ENCODE data around the gene TCF12. TPM values are rescaled to one million over a fixed set of nuclear protein-coding genes. Genes with fewer than 3 reads are reported as not detected.
"Not testable (repeated sequence)": the region's sequence is repeated elsewhere in the genome, so short reads cannot be mapped to it uniquely, and the experiment has no call there.

The TCF12 gene
- total RNA-seq, 1 donor from 2014 or later, result 78.6 TPM

GRCh38 chr15:56943403-56943802 lies 25.0 kb downstream of the TCF12 start:
- H3K4me3 Mint-ChIP-seq, result no peak overlapping the region

DNA sequence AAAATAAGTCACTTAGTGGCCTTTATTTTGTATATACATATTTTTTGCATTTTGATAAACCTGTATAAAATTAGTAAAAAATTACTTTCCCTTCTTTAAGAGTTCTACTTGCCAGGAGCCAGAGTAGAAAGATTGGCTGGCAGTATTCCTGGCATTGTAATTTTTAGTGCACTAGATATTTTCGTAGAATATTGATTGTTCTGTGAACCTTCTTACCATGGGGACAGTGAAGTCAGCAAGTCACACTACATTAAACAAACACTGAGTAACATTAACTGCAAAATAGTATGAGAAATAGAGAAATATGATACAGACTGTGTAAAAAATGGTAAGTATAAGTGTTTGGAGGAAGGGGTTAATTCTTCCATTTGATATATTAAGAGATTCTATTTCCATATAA lies 26.0 kb downstream of the TCF12 start:
- H3K36me3 Mint-ChIP-seq (ENCODE audit: low read depth), result peaks cover 26% of the 10 kb centered on the region

More at GRCh38 chr15:56943403-56943802, 25.0 kb downstream of the TCF12 start:
- peaks cover 23% of the 10 kb centered on the region for H3K36me3 Mint-ChIP-seq (ENCODE audit: low read depth)
- no peaks in the 10 kb centered on the region for H3K9me3 Mint-ChIP-seq
- no peaks in the 10 kb centered on the region for H3K27me3 Mint-ChIP-seq
- no peak for DNase-seq
- H3K27ac Mint-ChIP-seq, result no peak overlapping the region
- peaks cover 1% of the 10 kb centered on the region for H3K4me1 Mint-ChIP-seq
- intact Hi-C loops (cut with micrococcal nuclease), result no loop called here

DNA sequence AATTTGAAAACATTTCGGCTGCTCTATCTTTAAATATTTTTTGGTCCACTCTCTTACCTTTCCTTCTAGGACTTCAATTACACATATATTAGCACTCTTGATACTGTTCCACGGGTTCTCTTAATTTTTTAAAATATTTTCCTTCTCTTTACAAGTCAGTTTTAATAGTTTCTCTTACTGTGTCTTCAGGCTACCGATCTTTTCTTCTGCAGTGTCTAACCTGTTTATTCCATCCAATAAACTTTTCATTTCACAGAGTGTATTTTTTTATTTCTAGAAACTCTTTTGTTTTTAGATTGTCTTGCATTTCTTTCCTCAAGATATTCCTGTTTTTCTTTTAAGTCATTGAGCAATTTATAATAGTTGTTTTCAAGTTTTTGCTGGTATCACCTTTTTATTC lies 27.7 kb downstream of the TCF12 start:
- Mint-ChIP-seq H3K36me3 (ENCODE audit: low read depth) (peaks cover 26% of the 10 kb centered on the region), H3K9me3 (no peaks in the 10 kb centered on the region), H3K27me3 (no peaks in the 10 kb centered on the region), H3K27ac (no peak overlapping the region), H3K4me1 (peaks cover 6% of the 10 kb centered on the region), H3K4me3 (no peak overlapping the region)
- intact Hi-C loops (cut with micrococcal nuclease), result no loop called here
- DNase-seq, result no peak

More for the DNA sequence above, 26.0 kb downstream of the TCF12 start:
- no peaks in the 10 kb centered on the region for H3K9me3 Mint-ChIP-seq
- no peak for DNase-seq
- H3K27me3 Mint-ChIP-seq, result no peaks in the 10 kb centered on the region
- peaks cover 2% of the 10 kb centered on the region for H3K4me1 Mint-ChIP-seq
- H3K27ac Mint-ChIP-seq, result no peak overlapping the region
- H3K4me3 Mint-ChIP-seq, result no peak overlapping the region
- intact Hi-C loops (cut with micrococcal nuclease), result no loop called here

- Mint-ChIP-seq H3K36me3 (ENCODE audit: low read depth) (peaks cover 31% of the 10 kb centered on the region), H3K4me3 (no peak overlapping the region), H3K27me3 (no peaks in the 10 kb centered on the region), H3K4me1 (peaks cover 4% of the 10 kb centered on the region), H3K9me3 (no peaks in the 10 kb centered on the region), H3K27ac (no peak overlapping the region)
- DNase-seq, result no peak
- intact Hi-C loops (cut with micrococcal nuclease), result no loop called here
These were observed 29.7 kb downstream of the TCF12 start for GRCh38 chr15:56948000-56948763.

GRCh38 chr15:56948764-56949101 lies 30.3 kb downstream of the TCF12 start:
- Mint-ChIP-seq H3K4me3 (no peak overlapping the region), H3K27ac (no peak overlapping the region), H3K36me3 (ENCODE audit: low read depth) (peaks cover 31% of the 10 kb centered on the region), H3K9me3 (no peaks in the 10 kb centered on the region), H3K4me1 (peaks cover 4% of the 10 kb centered on the region), H3K27me3 (no peaks in the 10 kb centered on the region)
- intact Hi-C loops (cut with micrococcal nuclease), result no loop called here
- no peak for DNase-seq

- DNase-seq, result no peak
- Mint-ChIP-seq H3K4me1 (peaks cover 4% of the 10 kb centered on the region), H3K4me3 (no peak overlapping the region), H3K36me3 (ENCODE audit: low read depth) (peaks cover 35% of the 10 kb centered on the region), H3K9me3 (peaks cover 7% of the 10 kb centered on the region), H3K27ac (no peak overlapping the region), H3K27me3 (no peaks in the 10 kb centered on the region)
- intact Hi-C loops (cut with micrococcal nuclease), result no loop called here
These were observed 32.5 kb downstream of the TCF12 start for GRCh38 chr15:56950979-56951378.

DNA sequence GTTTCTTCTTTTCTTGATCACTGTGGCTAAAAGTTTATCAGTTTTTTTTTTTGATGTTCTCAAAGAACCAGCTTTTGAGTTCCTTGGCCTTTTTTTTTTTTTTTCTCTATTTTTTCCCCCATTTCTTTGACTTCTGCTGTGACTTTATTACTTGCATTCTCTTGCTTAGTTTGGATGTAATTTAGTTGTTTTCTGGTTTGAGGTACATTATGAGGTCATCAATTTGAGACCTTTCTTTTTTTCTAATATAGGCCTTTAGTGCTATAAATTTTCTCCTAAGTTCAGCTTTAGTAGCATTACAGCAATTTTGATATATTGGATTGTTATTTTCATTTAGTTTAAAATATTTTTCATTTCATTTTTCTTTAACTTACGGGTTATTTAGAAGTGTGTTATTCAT lies 35.3 kb downstream of the TCF12 start:
- no peak for DNase-seq
- Mint-ChIP-seq H3K27me3 (no peaks in the 10 kb centered on the region), H3K9me3 (peaks cover 7% of the 10 kb centered on the region), H3K36me3 (ENCODE audit: low read depth) (peaks cover 29% of the 10 kb centered on the region), H3K27ac (no peak overlapping the region), H3K4me1 (peaks cover 11% of the 10 kb centered on the region), H3K4me3 (no peak overlapping the region)
- intact Hi-C loops (cut with micrococcal nuclease), result no loop called here

- H3K4me3 Mint-ChIP-seq; DNase-seq; H3K27me3 Mint-ChIP-seq; H3K9me3 Mint-ChIP-seq; H3K27ac Mint-ChIP-seq; intact Hi-C loops (cut with micrococcal nuclease): not testable (repeated sequence)
- Mint-ChIP-seq H3K4me1 (peaks cover 14% of the 10 kb centered on the region), H3K36me3 (ENCODE audit: low read depth) (peaks cover 29% of the 10 kb centered on the region)
These were observed 36.6 kb downstream of the TCF12 start for GRCh38 chr15:56955011-56955410.

- Mint-ChIP-seq H3K27me3 (no peaks in the 10 kb centered on the region), H3K4me3 (no peak overlapping the region), H3K4me1 (peaks cover 13% of the 10 kb centered on the region), H3K9me3 (peaks cover 7% of the 10 kb centered on the region), H3K36me3 (ENCODE audit: low read depth) (peaks cover 27% of the 10 kb centered on the region), H3K27ac (no peak overlapping the region)
- no peak for DNase-seq
- intact Hi-C loops (cut with micrococcal nuclease), result no loop called here
These were observed 38.1 kb downstream of the TCF12 start for GRCh38 chr15:56956538-56956937.

- Mint-ChIP-seq H3K27ac (no peak overlapping the region), H3K9me3 (peaks cover 7% of the 10 kb centered on the region), H3K4me1 (peaks cover 13% of the 10 kb centered on the region), H3K27me3 (no peaks in the 10 kb centered on the region), H3K4me3 (no peak overlapping the region), H3K36me3 (ENCODE audit: low read depth) (peaks cover 23% of the 10 kb centered on the region)
- no peak for DNase-seq
- intact Hi-C loops (cut with micrococcal nuclease), result no loop called here
These were observed 39.5 kb downstream of the TCF12 start for GRCh38 chr15:56957812-56958406.

DNA sequence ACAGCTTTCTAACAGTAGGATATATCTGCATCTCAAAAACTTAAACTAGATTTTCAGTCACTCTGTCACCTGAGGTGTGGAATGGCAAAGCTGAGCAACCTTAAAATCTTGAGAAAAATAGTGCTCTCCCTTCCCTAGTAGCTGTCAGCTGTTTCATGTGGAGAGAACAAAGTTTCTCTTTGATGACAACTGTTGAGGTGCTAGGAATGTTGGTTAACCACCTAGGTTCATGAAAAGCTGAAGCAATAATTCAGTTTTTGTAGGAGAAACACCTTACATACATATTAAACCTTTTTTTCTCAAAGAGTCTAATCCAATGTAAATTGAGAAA lies 40.8 kb downstream of the TCF12 start:
- H3K4me1 Mint-ChIP-seq, result peaks cover 26% of the 10 kb centered on the region
- no peak overlapping the region for H3K27ac Mint-ChIP-seq
- H3K27me3 Mint-ChIP-seq, result no peaks in the 10 kb centered on the region
- no peak for DNase-seq
- no peak overlapping the region for H3K4me3 Mint-ChIP-seq
- intact Hi-C loops (cut with micrococcal nuclease), result no loop called here
- H3K36me3 Mint-ChIP-seq (ENCODE audit: low read depth), result peaks cover 20% of the 10 kb centered on the region
- peaks cover 6% of the 10 kb centered on the region for H3K9me3 Mint-ChIP-seq

- H3K9me3 Mint-ChIP-seq, result no peaks in the 10 kb centered on the region
- intact Hi-C loops (cut with micrococcal nuclease), result loop anchor here (5.0 to 10.0 kb wide), 2 partner anchors 38 to 195 kb away; no protein-coding TSS in a partner anchor
- no peaks in the 10 kb centered on the region for H3K27me3 Mint-ChIP-seq
- H3K36me3 Mint-ChIP-seq (ENCODE audit: low read depth), result peaks cover 12% of the 10 kb centered on the region
- no peak overlapping the region for H3K4me3 Mint-ChIP-seq
- DNase-seq, result no peak
- H3K27ac Mint-ChIP-seq, result no peak overlapping the region
- H3K4me1 Mint-ChIP-seq, result peaks cover 28% of the 10 kb centered on the region
These were observed 41.7 kb downstream of the TCF12 start for GRCh38 chr15:56960116-56960515.

GRCh38 chr15:56963126-56963525 lies 44.7 kb downstream of the TCF12 start:
- Mint-ChIP-seq H3K9me3 (no peaks in the 10 kb centered on the region), H3K4me1 (peaks cover 27% of the 10 kb centered on the region), H3K27me3 (no peaks in the 10 kb centered on the region), H3K36me3 (ENCODE audit: low read depth) (no peaks in the 10 kb centered on the region), H3K4me3 (no peak overlapping the region), H3K27ac (no peak overlapping the region)
- intact Hi-C loops (cut with micrococcal nuclease), result loop anchor here (5.0 to 10.0 kb wide), 2 partner anchors 41 to 198 kb away; no protein-coding TSS in a partner anchor
- no peak for DNase-seq

- intact Hi-C loops (cut with micrococcal nuclease), result loop anchor here (1.0 to 10.0 kb wide), 3 partner anchors 23 to 199 kb away; no protein-coding TSS in a partner anchor
These were observed 45.3 kb downstream of the TCF12 start for GRCh38 chr15:56963710-56964109.

More at GRCh38 chr15:56963710-56964109, 45.3 kb downstream of the TCF12 start:
- Mint-ChIP-seq H3K27me3 (no peaks in the 10 kb centered on the region), H3K36me3 (ENCODE audit: low read depth) (no peaks in the 10 kb centered on the region), H3K27ac (no peak overlapping the region), H3K4me1 (peaks cover 24% of the 10 kb centered on the region), H3K9me3 (no peaks in the 10 kb centered on the region), H3K4me3 (no peak overlapping the region)
- DNase-seq, result no peak

Data from activated CD4-positive, alpha-beta T cell treated with anti-CD3 and anti-CD28 coated beads, Interleukin-2, amount 10 ng/mL, durations not matched to agents 24 days and 14 days (primary cell).